Coronary artery (tissue), 2 donors: Measurements from ENCODE around the gene MRAS.
A peak's percentile ranks its signal among the peaks of the same experiment; 100 is the strongest.

Source experiments
- DNase-seq: peaks from one replicate; pipeline ENCODE4 v3.0.0-alpha.2; 2017; ENCODE audit warnings: low spot score
- H3K27ac ChIP-seq, 2 donors: fragments of 200-600 bp; sonication (generic); one replicate each; pipeline ENCODE4 v1.5.1; 2016 to 2019
- H3K4me3 ChIP-seq: fragments of 200-600 bp; sonication (generic); 2 replicates; pipeline ENCODE4 v1.5.1; 2016; ENCODE audit warnings: mild to moderate bottlenecking, moderate library complexity
- TF ChIP-seq, protein P1 (sequence below): fragments of 200-600 bp; sonication (generic); IDR thresholded peaks from one replicate; pipeline ENCODE4 v1.5.1; 2019; ENCODE audit warnings: antibody characterized with exemption

MRAS gene

DNA sequence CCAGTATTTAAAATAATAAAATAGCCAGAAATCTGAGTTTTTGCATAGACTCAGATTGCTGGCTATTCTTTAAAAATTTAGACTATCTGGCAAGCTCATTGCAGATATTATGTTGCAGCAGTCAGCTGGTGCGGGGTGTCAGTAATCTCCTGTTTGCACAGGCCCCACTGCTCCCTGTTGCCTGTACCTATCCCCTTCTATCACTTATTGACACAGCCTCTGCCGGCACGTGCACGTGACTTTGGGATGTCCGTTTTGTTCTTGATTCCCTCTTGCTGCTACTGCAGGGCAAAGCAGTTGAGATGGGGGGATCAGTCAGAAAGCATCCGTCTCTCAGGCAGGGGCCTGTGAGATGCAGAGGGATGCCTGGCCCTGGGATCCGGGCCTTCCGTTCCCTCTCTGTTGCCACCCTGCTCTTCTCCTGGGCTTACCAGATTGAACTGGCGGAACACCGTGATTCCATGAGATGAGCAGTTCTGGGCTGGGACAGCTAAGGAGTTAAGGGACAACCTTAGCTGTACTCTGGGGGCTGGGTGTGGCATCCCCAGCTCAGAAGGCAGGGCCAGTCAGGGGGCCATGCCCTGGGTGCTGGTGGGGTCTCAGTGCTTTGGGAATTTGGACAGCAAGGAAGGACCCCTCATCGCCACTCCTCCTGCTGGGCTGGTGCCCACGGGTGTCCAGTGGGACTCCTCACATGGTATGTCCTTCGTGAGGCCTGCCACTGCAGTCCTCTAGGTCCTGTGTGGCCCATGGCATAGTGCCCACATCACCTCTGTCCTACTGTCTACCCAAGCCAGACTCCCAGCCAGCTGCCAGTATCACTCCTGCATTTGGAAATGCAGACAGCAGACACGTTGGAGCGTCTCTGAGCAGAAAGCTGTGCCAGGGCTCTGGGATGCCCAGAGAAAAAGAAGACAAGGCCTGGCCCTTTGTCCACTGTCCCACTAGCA is 11.8 kb downstream of the MRAS start:
- TF ChIP-seq, protein P1, sequence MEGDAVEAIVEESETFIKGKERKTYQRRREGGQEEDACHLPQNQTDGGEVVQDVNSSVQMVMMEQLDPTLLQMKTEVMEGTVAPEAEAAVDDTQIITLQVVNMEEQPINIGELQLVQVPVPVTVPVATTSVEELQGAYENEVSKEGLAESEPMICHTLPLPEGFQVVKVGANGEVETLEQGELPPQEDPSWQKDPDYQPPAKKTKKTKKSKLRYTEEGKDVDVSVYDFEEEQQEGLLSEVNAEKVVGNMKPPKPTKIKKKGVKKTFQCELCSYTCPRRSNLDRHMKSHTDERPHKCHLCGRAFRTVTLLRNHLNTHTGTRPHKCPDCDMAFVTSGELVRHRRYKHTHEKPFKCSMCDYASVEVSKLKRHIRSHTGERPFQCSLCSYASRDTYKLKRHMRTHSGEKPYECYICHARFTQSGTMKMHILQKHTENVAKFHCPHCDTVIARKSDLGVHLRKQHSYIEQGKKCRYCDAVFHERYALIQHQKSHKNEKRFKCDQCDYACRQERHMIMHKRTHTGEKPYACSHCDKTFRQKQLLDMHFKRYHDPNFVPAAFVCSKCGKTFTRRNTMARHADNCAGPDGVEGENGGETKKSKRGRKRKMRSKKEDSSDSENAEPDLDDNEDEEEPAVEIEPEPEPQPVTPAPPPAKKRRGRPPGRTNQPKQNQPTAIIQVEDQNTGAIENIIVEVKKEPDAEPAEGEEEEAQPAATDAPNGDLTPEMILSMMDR, result no peak
- Histone ChIP-seq H3K4me3 (no peak overlapping the region), H3K27ac (peak overlapping the region in 1 of 2 donors; percentile 35)
- no peak for DNase-seq

GRCh38 chr3:138360869-138361525 is 12.6 kb downstream of the MRAS start:
- peak overlapping the region in 1 of 2 donors; percentile 35 for H3K27ac ChIP-seq
- TF ChIP-seq, protein P1, result no peak

DNA sequence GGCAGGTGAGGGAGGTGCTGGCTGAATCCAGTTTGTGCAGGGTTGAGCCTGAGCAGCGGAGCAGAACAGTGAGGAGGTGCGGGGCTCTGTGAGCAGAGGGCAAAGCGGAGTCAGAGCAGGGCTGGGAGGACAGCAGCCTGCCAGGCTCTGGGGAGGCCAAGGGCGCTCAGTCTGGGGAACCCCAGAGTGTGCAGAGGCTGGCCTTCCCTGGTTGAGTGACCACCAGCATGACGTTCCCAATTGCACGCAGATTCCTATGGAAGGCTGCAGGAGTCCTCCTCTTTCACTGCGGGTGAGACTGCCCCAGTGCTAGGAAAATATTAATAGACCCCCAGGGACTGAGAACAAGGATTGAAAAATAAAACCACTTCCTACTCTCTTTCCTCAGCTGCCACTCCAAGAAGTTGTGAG is 13.2 kb downstream of the MRAS start:
- no peak for DNase-seq
- Histone ChIP-seq H3K27ac (peak overlapping the region in 1 of 2 donors; percentile 35), H3K4me3 (no peak overlapping the region)
- TF ChIP-seq, protein P1, result no peak

More at GRCh38 chr3:138360869-138361525, 12.6 kb downstream of the MRAS start:
- H3K4me3 ChIP-seq, result no peak overlapping the region
- no peak for DNase-seq

- H3K4me3 ChIP-seq, result no peak overlapping the region
- DNase-seq, result no peak
- TF ChIP-seq, protein P1, result no peak
- no peak overlapping the region for H3K27ac ChIP-seq
Observed at GRCh38 chr3:138362538-138362937, 14.2 kb downstream of the MRAS start.

DNA sequence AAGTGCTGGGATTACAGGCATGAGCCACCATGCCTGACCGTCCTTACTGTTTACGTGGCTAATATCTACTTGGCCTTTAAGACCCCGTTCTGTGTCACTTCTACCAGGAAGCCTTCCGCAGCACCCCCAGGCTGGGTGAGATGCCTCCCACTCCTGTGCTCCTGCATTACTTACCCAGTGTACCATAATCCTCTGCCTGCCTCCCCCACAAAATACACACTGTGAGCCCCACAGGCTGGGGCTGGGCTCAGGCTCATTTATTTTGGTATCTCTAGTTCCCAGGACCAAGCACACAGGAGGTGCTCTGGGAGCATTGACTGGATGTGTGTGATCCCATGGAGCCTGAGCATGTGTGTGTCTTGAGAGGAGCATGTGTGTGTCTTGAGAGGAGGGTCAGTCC is 14.9 kb downstream of the MRAS start:
- Histone ChIP-seq H3K4me3 (no peak overlapping the region), H3K27ac (no peak overlapping the region)
- DNase-seq, result no peak
- TF ChIP-seq, protein P1, result no peak

- DNase-seq, result no peak
- Histone ChIP-seq H3K27ac (peak overlapping the region in 1 of 2 donors; percentile 16), H3K4me3 (no peak overlapping the region)
- TF ChIP-seq, protein P1, result no peak
Observed at GRCh38 chr3:138364356-138365252, 16.2 kb downstream of the MRAS start.
